KG1 (cell line): ENCODE measurements around the gene OLFML2B.
"Not testable (repeated sequence)": the region's sequence is repeated elsewhere in the genome, so short reads cannot be mapped to it uniquely, and the experiment has no call there.

ENCODE experiments used
- DNase-seq: peaks from one replicate; lab custom pipeline; 2025; lab: John Stamatoyannopoulos, UW

Gene OLFML2B

GRCh38 chr1:162035241-162035640, 11.6 kb upstream of the OLFML2B start:
- no peak for DNase-seq

GRCh38 chr1:162033428-162033827, 9.8 kb upstream of the OLFML2B start:
- no peak for DNase-seq

- DNase-seq, result no peak
These were observed 7.2 kb upstream of the OLFML2B start for GRCh38 chr1:162030759-162031280.

- DNase-seq, result no peak
These were observed 5.5 kb upstream of the OLFML2B start for GRCh38 chr1:162029157-162029556.

- DNase-seq, result no peak
These were observed 5.1 kb upstream of the OLFML2B start for GRCh38 chr1:162028726-162029125.

- DNase-seq, result no peak
These were observed 3.2 kb upstream of the OLFML2B start for GRCh38 chr1:162026881-162027280.

GRCh38 chr1:162025541-162025940, 1.9 kb upstream of the OLFML2B start:
- DNase-seq, result no peak

GRCh38 chr1:162023181-162023546, 505 bp downstream of the OLFML2B start:
- no peak for DNase-seq

GRCh38 chr1:162022626-162023025, 1.0 kb downstream of the OLFML2B start:
- DNase-seq, result no peak

- no peak for DNase-seq
These were observed 2.5 kb downstream of the OLFML2B start for GRCh38 chr1:162021124-162021523.

- no peak for DNase-seq
These were observed 3.5 kb downstream of the OLFML2B start for GRCh38 chr1:162020150-162020549.

GRCh38 chr1:162019446-162019845, 4.2 kb downstream of the OLFML2B start:
- no peak for DNase-seq

GRCh38 chr1:162019006-162019405, 4.7 kb downstream of the OLFML2B start:
- DNase-seq, result no peak

GRCh38 chr1:162018418-162018817, 5.3 kb downstream of the OLFML2B start:
- DNase-seq, result no peak

- DNase-seq, result not testable (repeated sequence)
These were observed 5.9 kb downstream of the OLFML2B start for GRCh38 chr1:162017791-162018190.

GRCh38 chr1:162016631-162017030, 7.0 kb downstream of the OLFML2B start:
- no peak for DNase-seq

GRCh38 chr1:162015196-162015595, 8.5 kb downstream of the OLFML2B start:
- DNase-seq, result no peak

- DNase-seq, result no peak
These were observed 9.5 kb downstream of the OLFML2B start for GRCh38 chr1:162014202-162014601.

GRCh38 chr1:162013289-162013688, 10.4 kb downstream of the OLFML2B start:
- no peak for DNase-seq

- no peak for DNase-seq
These were observed 12.2 kb downstream of the OLFML2B start for GRCh38 chr1:162011337-162012012.

GRCh38 chr1:162010175-162010506, 13.5 kb downstream of the OLFML2B start:
- DNase-seq, result no peak

- DNase-seq, result no peak
These were observed 14.0 kb downstream of the OLFML2B start for GRCh38 chr1:162009501-162010174.

- no peak for DNase-seq
These were observed 14.9 kb downstream of the OLFML2B start for GRCh38 chr1:162008799-162009198.

GRCh38 chr1:162007466-162007865, 16.2 kb downstream of the OLFML2B start:
- no peak for DNase-seq
